ENCODE data around the gene SHROOM1.

Gene SHROOM1

DNA sequence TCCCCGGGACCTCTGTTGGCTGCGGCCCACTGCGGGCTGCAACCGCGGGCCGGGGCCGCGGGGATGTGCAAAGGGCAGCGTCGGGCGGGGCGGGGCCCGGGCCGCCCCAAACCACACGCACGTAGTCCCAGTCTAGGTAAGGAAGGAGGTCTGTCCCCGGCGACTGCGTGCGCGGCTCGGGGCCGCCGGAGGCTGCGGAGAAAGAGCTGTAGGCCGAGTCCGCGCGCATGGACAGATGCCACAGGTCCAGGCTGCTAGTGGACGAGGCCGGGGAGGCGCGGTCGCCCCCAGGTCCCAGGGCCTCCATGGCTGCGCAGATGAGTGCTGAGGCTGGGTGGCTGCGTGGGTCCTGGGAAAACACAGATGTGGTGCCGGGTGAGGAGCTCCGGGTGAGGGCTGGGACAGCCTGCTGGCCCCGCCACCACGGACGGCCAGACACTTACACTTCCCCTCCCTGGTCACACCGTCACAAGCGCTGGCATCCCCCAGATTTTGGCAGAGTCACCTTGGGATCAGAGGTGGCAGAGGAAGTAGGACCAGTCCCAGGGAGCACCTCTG, 4.5 kb downstream of the SHROOM1 start:
- DNase-seq, result no peak

DNA sequence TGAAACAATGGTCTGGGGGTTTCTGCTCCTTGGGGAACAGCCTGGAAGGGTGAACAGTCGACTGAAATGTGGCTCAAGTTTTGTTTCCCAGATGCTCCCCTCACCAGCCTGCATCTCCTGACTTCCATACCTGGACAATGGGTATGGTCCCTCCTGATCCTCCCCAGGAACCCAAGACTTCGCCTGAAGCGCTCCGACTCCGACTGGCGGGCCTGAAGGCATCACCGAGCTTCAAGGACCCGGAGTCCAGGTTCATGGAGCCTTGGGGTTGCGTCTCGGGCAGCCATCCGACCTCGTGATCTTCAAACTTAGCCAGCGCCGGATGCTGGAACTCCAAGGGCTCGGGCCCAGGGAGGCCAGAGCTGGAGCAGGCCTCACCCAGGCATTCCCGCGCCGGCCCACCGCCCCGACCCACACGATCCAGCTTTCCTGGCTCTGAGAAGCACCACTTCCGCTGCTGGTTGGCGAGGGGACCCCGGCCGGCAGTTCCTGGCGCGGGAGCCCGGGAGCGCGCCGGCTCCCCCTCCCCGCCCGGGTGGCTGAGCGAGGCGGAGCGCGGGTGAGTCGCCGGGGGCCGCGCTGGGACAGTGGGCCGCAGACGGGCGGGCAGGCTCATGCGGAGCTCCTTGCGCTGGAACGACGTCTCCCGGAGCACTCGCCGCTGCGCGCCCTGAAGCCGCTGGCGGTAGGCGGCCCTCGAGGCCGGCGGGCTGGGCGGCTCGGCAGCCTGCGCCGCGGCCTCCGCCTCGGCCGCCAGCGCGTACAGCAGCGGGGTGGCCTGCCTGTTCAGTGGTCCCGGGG, 5.2 kb downstream of the SHROOM1 start:
- DNase-seq, result no peak

DNA sequence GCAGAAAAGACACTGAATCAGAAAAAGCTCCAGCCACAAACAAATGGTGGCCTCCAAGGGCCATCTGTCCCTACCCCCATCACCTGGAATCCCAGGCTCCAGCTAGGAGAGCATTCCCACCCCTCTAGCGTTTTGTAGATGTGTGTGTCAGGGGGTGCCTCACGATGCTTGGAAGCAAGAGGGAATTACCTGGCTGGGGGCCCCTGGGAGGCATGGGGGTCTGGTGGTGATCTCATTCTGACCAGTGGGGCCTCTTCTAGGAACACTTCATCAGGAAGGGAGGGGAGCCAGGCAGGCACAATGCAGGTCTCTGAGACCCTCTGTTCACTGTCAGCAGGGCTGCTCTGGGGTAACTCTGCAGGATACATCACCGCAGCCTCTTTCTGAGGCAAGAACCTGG, 6.0 kb downstream of the SHROOM1 start:
- DNase-seq, result no peak

DNA sequence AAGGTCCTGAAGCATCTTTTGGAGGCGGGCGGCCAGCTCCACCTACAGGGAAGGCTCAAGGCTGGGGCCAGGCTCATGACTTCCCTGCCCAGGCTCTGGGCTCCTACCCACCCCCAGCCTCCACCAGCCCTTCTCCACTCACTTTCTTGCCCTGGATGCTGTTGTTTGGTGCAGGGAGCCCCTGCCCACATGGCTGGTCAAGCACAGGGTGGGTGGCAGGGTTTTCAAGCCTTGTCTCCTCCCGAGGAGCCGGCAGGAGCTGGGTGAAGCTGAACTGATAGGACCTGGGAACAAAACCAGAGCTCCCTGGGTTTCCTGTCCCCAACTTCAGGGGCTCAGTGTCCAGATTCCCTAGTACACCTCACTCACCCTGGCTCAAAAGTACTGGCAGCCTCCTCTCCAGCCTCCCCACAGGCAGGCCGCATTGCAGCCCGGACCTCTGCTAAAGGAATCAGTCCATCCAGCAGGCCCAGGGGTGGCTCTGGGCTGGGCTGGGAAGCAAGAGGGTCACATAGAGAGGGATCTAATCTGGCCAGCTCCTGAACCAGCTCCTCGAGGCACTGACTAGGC, 6.9 kb downstream of the SHROOM1 start:
- peak in 2 of 51 donors; percentile 28 to 63 for DNase-seq

DNA sequence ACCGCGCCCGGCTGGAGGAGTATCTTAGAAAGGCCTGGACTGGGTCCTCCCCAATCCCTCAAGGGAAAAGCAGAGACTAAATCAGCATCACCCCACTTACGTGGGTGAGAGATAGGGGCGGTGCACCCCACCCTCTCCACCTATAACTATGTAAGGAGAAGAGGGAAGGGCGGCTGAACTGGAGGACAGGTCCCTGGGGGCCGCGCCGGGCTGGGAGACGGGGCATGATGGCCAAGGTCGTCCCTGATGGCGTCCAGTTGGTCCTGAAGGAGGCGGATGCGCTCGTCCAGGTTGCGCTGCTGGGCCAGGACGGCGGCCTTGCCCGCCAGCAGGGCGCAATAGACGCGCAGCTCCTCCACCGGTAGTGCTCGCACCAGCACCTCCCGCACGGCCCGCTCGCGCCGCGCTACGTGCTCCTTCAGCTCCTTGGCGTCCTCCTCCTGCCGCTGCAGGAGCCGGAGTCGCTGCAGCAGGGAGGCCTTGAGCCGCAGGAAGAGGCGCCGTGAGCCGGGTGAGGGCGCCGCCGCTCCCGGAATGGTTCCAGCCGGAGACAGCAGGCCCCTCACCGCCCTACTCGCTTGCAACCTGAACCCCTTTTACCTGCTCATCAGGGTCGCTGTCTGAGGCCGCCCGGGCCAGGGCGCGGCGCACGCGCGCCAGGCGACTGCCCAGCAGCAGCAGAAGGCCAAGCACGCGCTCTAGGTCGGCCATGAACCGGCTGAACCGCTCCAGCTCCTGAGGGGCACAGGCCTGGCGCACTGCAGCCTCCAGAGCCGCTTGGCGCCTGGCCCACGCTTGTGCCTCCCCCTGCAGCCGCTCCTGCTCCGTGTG, 7.6 kb downstream of the SHROOM1 start:
- DNase-seq, result peak in 21 of 51 donors; percentile 20 to 63 (median 36)

DNA sequence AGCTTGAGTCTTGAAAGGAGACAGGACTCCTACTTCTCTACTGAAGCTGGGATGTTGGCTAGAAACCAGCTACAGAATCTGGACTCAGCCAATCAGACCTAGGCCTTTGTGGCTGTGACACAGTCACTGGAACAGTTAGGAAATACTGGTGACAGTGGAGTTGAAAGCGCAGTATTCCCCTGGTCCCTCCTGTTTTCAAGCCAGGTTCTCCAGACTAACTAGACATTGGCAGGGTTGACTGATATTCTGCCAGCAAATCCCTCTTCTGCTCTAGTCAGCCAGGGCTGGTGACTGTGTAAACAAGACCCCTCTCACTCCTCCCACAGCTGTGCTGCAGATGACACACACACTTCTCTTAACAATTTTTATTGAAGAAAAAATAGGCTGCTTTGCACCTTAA, 8.7 kb downstream of the SHROOM1 start:
- DNase-seq, result peak in 18 of 51 donors; percentile 14 to 86 (median 52)

DNA sequence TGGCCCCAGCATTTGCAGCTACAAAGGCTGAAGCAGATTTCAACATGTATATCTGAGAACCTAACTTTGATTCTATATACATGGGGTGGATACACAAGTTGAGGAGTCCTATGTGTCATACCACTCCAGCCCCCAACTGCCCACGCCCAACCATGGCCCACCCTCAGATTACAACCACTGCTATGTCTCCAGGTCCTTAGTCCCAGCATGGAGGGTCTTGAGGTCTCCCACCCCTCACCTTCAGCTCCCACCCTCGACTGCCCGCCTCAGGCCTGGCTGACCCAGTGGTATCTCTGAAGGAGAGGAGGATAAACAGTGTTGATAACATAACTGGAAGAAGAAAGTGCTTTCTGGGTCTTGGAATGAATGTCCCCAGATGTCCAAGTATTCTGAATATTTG, 9.1 kb downstream of the SHROOM1 start:
- DNase-seq, result peak in 4 of 51 donors; percentile 54 to 89 (median 70)

DNA sequence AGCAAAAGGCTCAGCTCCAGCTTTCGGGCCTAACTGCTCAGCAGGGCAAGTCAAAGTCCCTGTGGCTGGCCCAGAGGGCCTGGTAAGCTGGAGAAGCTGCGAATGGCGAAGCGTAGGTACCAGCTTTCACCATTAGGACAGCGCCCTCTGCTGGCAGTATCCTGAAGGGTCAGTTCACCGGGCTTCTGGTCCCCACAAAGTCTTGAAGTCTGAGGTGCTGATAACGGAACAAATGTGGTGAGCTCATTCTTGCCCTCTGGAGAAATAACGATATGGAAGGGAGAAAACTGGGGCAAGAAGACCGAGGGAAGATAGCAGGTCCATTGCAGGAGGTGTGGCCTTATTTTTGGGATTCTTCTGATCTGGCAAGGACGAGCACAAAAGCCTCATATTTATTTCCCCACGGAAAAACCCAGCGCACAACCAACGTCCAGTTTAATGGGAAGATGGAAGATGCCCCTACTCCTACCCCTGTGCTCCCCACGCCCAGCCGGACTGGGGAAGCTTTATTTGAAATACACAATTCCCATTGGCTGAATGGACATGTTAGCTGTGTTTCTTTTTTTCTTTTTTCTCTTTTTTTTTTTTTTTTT, 10.2 kb downstream of the SHROOM1 start:
- DNase-seq, result peak; percentile 40 to 98 (median 88)

DNA sequence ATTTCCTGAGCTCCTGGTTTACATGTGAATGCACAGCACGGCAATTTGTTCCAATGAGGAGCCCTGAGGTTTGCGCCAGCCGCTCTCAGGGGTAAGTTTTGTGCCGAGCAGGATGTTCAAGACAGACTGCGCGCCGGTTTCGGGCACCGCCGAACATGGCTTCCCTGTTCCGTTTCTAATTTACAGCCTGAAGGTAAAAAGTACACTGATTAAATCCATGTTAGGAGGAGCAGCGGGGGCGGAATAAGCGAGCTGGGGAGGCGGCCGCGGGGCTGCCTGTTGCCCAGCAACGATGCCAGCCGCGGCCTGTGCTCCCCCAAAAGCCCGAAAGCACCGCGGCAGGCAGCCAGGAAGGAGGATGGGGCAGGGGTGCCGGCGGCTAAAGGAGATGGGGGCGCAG, 11.0 kb downstream of the SHROOM1 start:
- peak in 17 of 51 donors; percentile 24 to 69 (median 35) for DNase-seq

DNA sequence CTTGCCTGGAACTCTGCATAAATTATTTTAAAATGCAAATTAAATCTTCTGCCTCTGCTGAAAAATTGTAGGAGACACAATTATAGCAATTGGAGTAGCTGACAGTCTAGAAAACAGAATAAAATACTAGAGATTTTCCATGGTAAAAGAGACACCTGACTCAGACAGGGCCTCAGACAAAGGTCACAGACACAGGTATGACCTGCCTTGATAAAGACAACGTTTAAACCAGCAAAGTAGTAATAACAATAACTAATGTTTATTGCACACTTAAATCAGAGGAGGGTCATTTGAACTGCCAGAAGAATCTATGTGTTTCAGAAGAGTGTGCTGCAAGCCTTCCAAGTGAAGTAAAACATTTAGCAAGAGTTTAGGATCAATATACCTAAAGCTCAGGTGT, 13.4 kb downstream of the SHROOM1 start:
- DNase-seq, result no peak

DNA sequence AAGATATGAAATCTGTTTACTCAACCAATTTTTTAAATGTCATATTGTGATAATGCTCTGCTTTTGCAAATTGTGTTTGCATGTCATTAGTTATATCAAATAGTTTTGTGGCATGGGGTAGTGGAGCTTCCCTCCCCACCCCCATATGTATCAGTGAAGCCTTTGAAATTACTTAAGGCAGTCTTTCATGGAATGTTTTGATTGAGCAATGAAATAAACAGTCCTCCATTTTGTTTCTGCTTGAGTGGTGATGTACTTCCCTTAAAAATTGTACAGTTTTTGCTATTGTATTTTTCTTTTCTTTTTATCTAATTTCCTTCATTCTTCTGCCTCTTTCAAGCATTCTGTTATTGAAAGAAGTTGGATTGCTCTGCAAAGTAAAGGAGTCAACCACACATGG, 13.9 kb downstream of the SHROOM1 start:
- DNase-seq, result no peak

DNA sequence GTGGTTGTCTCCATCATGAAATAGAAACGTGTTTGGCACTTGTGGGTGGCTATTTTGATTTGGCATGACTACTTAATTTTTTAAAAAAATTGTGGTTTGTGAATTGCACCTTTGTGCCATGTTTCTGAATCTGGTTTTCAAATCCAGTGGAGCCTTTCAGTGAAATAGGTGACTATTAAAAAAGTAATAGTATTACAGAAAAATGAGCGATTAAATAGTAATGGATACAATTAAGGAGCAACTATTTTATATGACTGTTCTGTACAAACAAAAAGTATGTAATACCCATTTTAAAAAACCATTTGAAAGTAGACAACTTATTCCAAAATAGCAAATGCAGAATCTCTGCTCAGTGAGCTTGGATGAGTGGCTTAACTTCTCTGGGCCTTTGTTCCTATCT, 14.4 kb downstream of the SHROOM1 start:
- no peak for DNase-seq

DNA sequence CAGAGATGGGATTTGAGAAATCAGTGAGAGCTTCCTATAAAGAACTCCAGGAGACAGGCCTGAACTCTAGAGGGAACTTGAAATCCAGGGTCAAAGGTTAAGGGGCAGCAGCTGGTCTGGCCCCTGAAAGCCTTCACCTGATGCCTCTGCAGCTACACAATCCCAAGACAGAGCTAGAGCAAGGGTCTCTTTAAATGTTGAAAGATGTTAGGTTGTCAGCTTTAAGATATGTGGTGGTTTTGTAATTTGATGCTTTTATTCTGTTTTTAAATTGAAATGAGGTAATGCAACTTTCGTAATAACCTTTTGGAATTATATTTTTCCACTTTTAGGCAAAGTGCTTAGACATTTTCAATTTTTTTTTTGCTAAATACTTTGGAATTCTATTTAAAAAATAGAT, 15.0 kb downstream of the SHROOM1 start:
- no peak for DNase-seq

DNA sequence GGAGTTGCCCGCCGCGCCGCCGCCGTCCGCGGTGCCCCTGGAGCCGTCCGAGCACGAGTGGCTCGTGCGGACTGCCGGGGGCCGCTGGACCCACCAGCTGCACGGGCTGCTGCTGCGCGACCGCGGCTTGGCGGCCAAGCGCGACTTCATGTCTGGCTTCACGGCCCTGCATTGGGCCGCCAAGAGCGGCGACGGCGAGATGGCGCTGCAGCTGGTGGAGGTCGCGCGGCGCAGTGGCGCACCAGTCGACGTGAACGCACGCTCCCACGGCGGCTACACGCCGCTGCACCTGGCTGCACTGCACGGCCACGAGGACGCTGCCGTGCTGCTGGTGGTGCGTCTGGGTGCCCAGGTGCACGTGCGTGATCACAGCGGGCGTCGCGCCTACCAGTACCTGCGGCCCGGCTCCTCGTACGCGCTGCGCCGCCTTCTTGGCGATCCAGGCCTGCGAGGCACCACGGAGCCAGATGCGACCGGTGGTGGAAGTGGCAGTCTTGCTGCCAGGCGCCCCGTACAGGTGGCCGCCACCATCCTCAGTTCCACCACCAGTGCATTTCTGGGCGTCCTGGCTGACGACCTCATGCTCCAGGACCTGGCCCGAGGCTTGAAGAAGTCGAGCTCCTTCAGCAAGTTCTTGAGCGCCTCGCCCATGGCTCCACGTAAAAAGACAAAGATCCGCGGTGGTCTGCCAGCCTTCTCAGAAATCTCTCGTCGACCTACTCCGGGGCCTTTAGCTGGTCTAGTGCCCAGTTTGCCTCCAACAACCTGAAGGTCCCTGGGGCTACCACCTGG, 15.7 kb downstream of the SHROOM1 start:
- peak in 5 of 51 donors; percentile 39 to 64 (median 44) for DNase-seq

DNA sequence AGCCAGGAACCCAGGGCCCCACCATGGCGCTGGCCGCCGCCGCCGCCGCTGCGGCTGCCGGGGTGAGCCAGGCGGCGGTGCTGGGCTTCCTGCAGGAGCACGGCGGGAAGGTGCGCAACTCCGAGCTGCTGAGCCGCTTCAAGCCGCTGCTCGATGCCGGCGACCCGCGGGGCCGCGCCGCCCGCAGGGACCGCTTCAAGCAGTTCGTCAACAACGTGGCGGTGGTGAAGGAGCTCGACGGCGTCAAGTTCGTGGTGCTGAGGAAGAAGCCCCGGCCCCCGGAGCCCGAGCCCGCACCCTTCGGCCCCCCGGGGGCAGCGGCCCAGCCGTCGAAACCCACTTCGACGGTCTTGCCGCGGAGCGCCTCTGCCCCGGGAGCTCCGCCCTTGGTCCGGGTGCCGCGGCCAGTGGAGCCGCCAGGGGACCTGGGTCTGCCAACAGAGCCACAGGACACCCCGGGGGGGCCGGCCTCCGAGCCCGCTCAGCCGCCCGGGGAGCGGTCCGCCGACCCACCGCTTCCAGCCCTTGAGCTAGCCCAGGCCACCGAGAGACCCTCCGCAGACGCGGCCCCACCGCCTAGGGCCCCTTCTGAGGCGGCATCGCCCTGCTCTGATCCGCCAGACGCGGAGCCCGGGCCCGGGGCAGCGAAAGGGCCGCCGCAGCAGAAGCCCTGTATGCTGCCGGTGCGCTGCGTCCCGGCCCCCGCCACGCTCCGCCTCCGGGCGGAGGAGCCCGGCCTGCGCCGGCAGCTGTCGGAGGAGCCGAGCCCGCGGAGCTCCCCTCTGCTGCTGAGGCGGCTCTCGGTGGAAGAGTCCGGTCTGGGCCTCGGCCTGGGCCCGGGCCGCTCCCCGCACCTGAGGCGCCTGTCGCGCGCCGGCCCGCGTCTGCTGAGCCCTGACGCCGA, 16.6 kb downstream of the SHROOM1 start:
- peak in 31 of 51 donors; percentile 22 to 79 (median 56) for DNase-seq

DNA sequence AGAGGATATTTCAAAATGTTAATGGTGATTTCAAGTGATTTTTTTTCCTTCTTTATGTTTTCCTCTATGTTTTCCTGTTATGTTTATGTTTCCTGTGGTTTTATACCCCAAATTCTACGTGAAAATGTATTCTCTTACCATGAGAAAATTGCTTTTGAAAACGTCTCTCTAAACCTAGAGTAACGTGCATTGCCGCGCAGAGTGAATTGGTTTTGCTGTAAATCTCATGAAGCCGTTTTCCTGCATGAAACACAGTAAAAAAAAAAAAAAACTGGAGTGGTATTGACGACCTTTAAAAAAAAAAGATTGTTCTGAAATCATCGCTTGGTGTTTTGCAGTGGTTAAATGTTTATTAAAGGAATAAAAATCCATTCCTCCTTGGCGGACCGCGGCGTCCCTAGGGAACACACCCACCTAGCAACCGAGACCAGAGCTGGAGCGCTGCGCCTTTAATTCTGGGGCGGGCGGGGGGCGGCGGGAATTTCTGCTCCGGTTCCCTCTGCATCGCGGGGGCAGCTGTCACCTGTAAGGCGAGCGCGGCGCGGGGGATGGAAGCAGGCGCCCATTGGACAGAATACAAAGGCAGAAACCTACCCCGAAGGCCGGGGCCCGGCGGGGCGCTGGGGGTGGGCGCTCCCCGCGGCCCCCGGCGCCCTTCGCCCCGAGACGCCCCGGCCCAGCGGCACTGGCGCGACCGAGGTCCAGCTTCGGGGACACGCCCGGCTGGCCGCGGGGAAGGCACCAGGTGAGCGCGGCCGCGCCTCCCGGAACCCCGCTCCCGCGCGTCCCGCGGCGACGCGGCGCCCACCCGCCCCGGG, 17.5 kb downstream of the SHROOM1 start, which contains the start of gene SOWAHA:
SOWAHA (plus strand) TSS at position 522 of the 818 bp plus-strand sequence. CDS start 320 bp downstream, outside the sequence.
- peak in 30 of 51 donors; percentile 20 to 86 (median 48) for DNase-seq

DNA sequence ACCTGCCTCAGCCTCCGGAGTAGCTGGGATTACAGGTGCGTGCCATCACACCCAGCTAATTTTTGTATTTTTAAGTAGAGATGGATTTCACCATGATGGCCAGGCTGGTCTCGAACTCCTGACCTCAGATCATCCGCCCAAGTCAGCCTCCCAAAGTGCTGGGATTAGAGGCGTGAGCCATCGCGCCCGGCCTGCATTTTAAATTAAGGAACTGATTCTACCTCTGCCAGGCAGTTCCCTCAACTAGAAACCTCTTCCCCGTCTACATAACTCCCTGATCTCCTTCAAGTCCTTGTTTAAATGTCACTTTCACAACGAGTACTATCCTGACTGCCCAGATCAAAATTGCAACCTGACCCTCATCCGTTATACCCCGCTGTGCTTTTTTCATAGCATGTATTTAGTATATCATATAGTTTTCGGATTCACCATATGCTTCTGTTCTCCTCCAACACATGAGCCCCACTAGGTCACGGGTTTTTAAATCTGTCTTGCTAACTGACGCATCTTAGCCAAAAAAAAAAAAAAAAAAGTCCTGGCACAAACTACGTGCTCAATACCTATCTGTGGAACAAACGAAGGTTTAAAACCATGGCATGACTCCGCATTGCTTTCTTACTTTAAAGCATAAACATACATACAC, 18.2 kb downstream of the SHROOM1 start:
- peak in 1 of 51 donors; percentile 47 for DNase-seq

DNA sequence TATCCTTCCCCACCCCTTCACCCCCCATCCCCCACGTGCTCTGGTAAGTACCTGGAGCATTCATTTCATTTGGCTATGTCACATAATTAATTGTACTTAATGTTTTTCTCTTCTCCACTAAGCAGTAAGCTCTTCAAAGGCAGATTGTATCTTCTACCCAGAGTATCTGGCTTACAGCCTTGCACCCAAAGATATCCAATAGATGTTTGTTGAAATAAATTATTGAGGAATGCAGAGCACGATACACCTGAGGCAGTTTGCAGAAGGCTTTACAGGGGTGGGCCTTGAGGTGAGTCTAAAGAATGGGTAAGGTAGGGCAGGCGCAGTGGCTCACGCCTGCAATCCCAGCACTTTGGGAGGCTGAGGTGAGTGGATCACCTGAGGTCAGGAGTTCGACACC, 19.8 kb downstream of the SHROOM1 start:
- no peak for DNase-seq
